SK-N-MC (cell line): Measurements from ENCODE around the gene CEMIP.

Experiments used
- EZH2 ChIP-seq: fragments of 200-600 bp; sonication (generic); IDR thresholded peaks from one replicate; pipeline ENCODE4 v1.6.1; 2017; ENCODE audit warnings: antibody characterized with exemption
- POLR2AphosphoS5 ChIP-seq: IDR thresholded peaks from 2 replicates; pipeline ENCODE4 v1.6.1; 2012; ENCODE audit warnings: mild to moderate bottlenecking, low read depth, low read length, borderline replicate concordance

- TF ChIP-seq POLR2AphosphoS5, result no peak
- no peak for TF ChIP-seq EZH2
Observed at GRCh38 chr15:80835336-80835735, 56.2 kb downstream of the CEMIP start.
